GM12878 (cell line): ENCODE measurements around the gene BCAS3. TPM values are rescaled to one million over a fixed set of nuclear protein-coding genes. Genes with fewer than 3 reads are reported as not detected.

ENCODE experiments used
- ATAC-seq: fragments of 200-7000 bp; cut with Tn5 transposase; 3 replicates; pipeline ENCODE4 v1.9.1; 2020; ENCODE audit warnings: mild to moderate bottlenecking, moderate library complexity
- BruUV-seq: library from RNA; stranded (reverse); fragments of 400-500 nt; replicated peaks from 2 replicates; lab custom pipeline; 2021; lab: Mats Ljungman, UMichigan
- CTCF ChIA-PET: fragments of 300-600 bp; sonication (Branson Sonifier 250); formaldehyde crosslinking; extraction: SDS; loops from one replicate; lab custom pipeline; 2021; ENCODE audit warnings: inconsistent platforms; lab: Yijun Ruan, JAX
- POLR2A ChIA-PET: fragments of 350-600 bp; formaldehyde crosslinking; extraction: SDS; loops from one replicate; lab custom pipeline; 2021; ENCODE audit warnings: inconsistent platforms; lab: Charles Lee
- RAD21 ChIA-PET: fragments of 300-600 bp; sonication (Branson Sonifier 250); formaldehyde crosslinking; loops from one replicate; lab custom pipeline; 2023; ENCODE audit warnings: antibody characterized with exemption; ENCODE audit not compliant: unreplicated experiment; lab: Charles Lee
- SMC1A ChIA-PET: fragments of 300-600 bp; sonication (Branson Sonifier 250); formaldehyde crosslinking; loops from one replicate; lab custom pipeline; 2023; ENCODE audit not compliant: unreplicated experiment, uncharacterized antibody; lab: Charles Lee
- DNase-seq: peaks from one replicate; pipeline ENCODE4 v3.0.0-alpha.2; 2011; ENCODE audit warnings: low read depth, low spot score
- FAIRE-seq: peaks from 3 replicates; lab custom pipeline; 2011; peaks lifted over from hg19 to GRCh38; lab: Jason Lieb, UNC
- H2AFZ ChIP-seq: 2 replicates; pipeline ENCODE4 v1.6.0; 2011; ENCODE audit warnings: low read depth, low read length, control low read depth; ENCODE audit not compliant: control insufficient read depth
- H3K27ac ChIP-seq: 2 replicates; pipeline ENCODE4 v1.5.1; 2011; ENCODE audit warnings: control low read depth; ENCODE audit not compliant: control insufficient read depth, insufficient read depth
- H3K27me3 ChIP-seq, 2 experiments: replicated peaks in 1 of 2; 2 replicates each; pipeline versions ENCODE4 v1.6.0 to v1.6.1; 2011; ENCODE audit warnings: low read length in 1 of 2; ENCODE audit not compliant: control insufficient read depth in 2 of 2, insufficient read depth in 2 of 2
- H3K36me3 ChIP-seq, 2 experiments: 2 replicates each; pipeline ENCODE4 v1.5.1; 2011; ENCODE audit warnings: low read length in 1 of 2; ENCODE audit not compliant: control insufficient read depth in 2 of 2, insufficient read depth in 2 of 2
- H3K4me1 ChIP-seq: 2 replicates; pipeline ENCODE4 v1.6.1; 2011; ENCODE audit warnings: mild to moderate bottlenecking, low read length, moderate library complexity, mixed read lengths; ENCODE audit not compliant: control insufficient read depth, insufficient read depth
- H3K4me2 ChIP-seq: 2 replicates; pipeline ENCODE4 v1.6.0; 2011; ENCODE audit warnings: control low read depth; ENCODE audit not compliant: control insufficient read depth, insufficient read depth
- H3K4me3 ChIP-seq: fragments of 200-600 bp; sonication (generic); 2 replicates; pipeline ENCODE4 v1.5.1; 2016
- H3K79me2 ChIP-seq: 2 replicates; pipeline ENCODE4 v1.6.0; 2011; ENCODE audit warnings: low read length; ENCODE audit not compliant: control insufficient read depth, insufficient read depth
- H3K9ac ChIP-seq: 2 replicates; pipeline ENCODE4 v1.8.0; 2011; ENCODE audit warnings: low read length, control low read depth, mixed read lengths; ENCODE audit not compliant: control insufficient read depth, insufficient read depth
- H3K9me3 ChIP-seq: replicated peaks from 3 replicates; pipeline ENCODE4 v1.5.1; 2011; ENCODE audit warnings: mild to moderate bottlenecking, low read length; ENCODE audit not compliant: control insufficient read depth, insufficient read depth
- H4K20me1 ChIP-seq: 2 replicates; pipeline ENCODE4 v1.6.0; 2011; ENCODE audit not compliant: control insufficient read depth, insufficient read depth
- BCL11A ChIP-seq: IDR thresholded peaks from 2 replicates; pipeline ENCODE4 v1.6.1; 2011; ENCODE audit warnings: low read depth, low read length
- CREB1 ChIP-seq: IDR thresholded peaks from 2 replicates; pipeline ENCODE4 v1.6.1; 2012; ENCODE audit warnings: low read depth, mild to moderate bottlenecking, inconsistent platforms
- CTCF ChIP-seq, 3 experiments: IDR thresholded peaks in 2 of 3; conservative IDR thresholded peaks in 1 of 3; 2 replicates each; pipeline ENCODE4 v1.5.1; 2011; ENCODE audit warnings: low read depth in 3 of 3, low read length in 3 of 3, mild to moderate bottlenecking in 3 of 3, control low read depth in 2 of 3, moderate library complexity in 2 of 3, inconsistent platforms in 1 of 3, mixed read lengths in 1 of 3; ENCODE audit not compliant: control insufficient read depth in 2 of 3, insufficient read depth in 1 of 3; ENCODE audit errors: extremely low read depth in 1 of 3
- CUX1 ChIP-seq: IDR thresholded peaks from 2 replicates; pipeline ENCODE4 v1.6.1; 2012; ENCODE audit warnings: improper control_type of control experiment, low read depth, low read length; ENCODE audit not compliant: insufficient replicate concordance
- GABPA ChIP-seq: IDR thresholded peaks from 2 replicates; pipeline ENCODE4 v1.6.1; 2014; ENCODE audit warnings: antibody characterized with exemption, low read depth, mild to moderate bottlenecking, inconsistent platforms
- IKZF1 ChIP-seq: fragments of 450-650 bp; conservative IDR thresholded peaks from 2 replicates; pipeline ENCODE4 v1.6.1; 2017; ENCODE audit warnings: antibody characterized with exemption, mild to moderate bottlenecking
- IRF4 ChIP-seq: IDR thresholded peaks from 2 replicates; pipeline ENCODE4 v1.6.1; 2011; ENCODE audit warnings: low read depth, low read length
- MAX ChIP-seq: IDR thresholded peaks from 2 replicates; pipeline ENCODE4 v1.6.1; 2012; ENCODE audit warnings: low read depth, low read length, improper control_type of control experiment
- SMAD5 ChIP-seq: IDR thresholded peaks from 2 replicates; pipeline ENCODE4 v1.6.1; 2016; ENCODE audit warnings: antibody characterized with exemption, low read depth
- SP1 ChIP-seq: IDR thresholded peaks from one replicate; pipeline ENCODE4 v1.6.1; 2011; ENCODE audit warnings: low read depth, low read length
- STAT3 ChIP-seq: IDR thresholded peaks from 2 replicates; pipeline ENCODE4 v1.6.1; 2011; ENCODE audit warnings: low read depth, low read length, improper control_type of control experiment
- YBX1 ChIP-seq: fragments of 450-650 bp; IDR thresholded peaks from 2 replicates; pipeline ENCODE4 v1.6.1; 2016; ENCODE audit warnings: antibody characterized with exemption
- ZNF622 ChIP-seq: fragments of 450-650 bp; IDR thresholded peaks from 2 replicates; pipeline ENCODE4 v1.6.1; 2017; ENCODE audit warnings: mild to moderate bottlenecking, inconsistent platforms
- WGBS: methylation state at CpG from one replicate; pipeline ENCODE4 v1.1.6; 2016; ENCODE audit warnings: low lambda C conversion rate; ENCODE audit not compliant: insufficient replicate concordance, insufficient coverage; ENCODE audit errors: missing lambda C conversion rate; 5-methylcytosine and 5-hydroxymethylcytosine counted together
- in situ Hi-C: fragments of 300-500 bp; cut with MboI; formaldehyde crosslinking; loops from 9 replicates; pipeline ENCODE4 v1.14.3; 2018; ENCODE audit warnings: mixed read lengths
- intact Hi-C: fragments of 100-400 bp; cut with micrococcal nuclease; formaldehyde crosslinking; loops from one replicate; pipeline ENCODE4 v1.14.2; 2022; ENCODE audit not compliant: unreplicated experiment
- polyA plus RNA-seq, 11 experiments: library from polyadenylated mRNA; depleted of rRNA in 4 of 11; unstranded in 6 of 11; stranded (reverse) in 5 of 11; fragments of >200 nt; fragmentation: Nextera tagmentation in 4 of 11; fragmentation: Illumina TruSeq in 1 of 11; extraction: Ambion mirVana in 4 of 11; extraction: Trizol in 1 of 11; gene quantifications; 1 replicate in 1 of 11; 2 replicates in 10 of 11; pipeline versions ENCODE4 v1.2.1 to v1.2.3, GENCODE V29; 2011 to 2016; ENCODE audit warnings: inconsistent platforms in 2 of 11, missing spikeins in 2 of 11, low read depth in 1 of 11
- total RNA-seq, 4 experiments: library from RNA; depleted of rRNA in 3 of 4; stranded (reverse); fragments of >200 nt in 3 of 4; fragmentation: Illumina TruSeq in 1 of 4; extraction: Trizol in 1 of 4; gene quantifications; 2 replicates each; pipeline versions ENCODE4 v1.2.1 to v1.2.3, GENCODE V29; 2013 to 2021

The BCAS3 gene
- total and polyA plus RNA-seq, 10 of the 15 experiments (the other 5 are each of a cell fraction or from before 2014, with no cell fraction given): 2.1 to 11.0 (median 6.6) TPM

DNA sequence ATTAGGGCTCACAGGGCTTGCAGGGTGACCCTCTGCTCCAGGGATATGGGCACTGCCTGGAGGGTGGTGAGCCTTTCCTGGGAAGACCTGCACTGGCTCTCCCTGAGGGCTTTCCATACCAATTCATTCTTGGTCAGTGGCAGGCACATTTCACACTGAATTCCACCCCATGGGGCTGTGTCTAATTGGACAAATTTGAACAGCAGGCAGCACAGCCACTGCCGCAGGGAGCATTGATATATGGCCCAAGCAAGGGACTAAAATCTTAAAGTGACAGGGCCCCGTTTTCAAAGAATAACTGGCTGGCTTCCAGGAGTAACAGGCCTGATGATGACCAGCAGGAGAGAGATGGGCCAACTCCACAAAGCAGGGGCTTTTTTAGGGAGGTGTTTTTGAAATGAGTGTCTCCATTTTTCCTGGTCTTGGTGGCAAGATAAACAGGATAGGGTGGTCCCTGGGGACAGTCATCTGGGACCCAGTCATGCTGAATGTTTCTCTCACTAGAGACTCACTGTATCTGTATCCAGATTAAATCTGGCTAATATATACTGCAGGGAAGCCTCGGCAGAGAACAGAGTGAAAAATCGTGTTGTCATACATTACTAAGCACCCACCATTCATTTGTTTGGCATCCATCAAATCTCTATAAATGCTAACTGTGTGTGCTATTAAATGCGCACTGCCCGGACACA lies 647.9 kb downstream of the BCAS3 start (continued):
- TF ChIP-seq CTCF (IDR thresholded peaks at IDR 0.05 in 2 of 3, conservative IDR thresholded peaks at IDR 0.05 in 1 of 3; ENCODE audit: control insufficient read depth in 2 of 3, extremely low read depth in 1 of 3, insufficient read depth in 1 of 3, low read depth in 3 of 3, low read length in 3 of 3) (no peak), MAX (no peak), SMAD5 (no peak), GABPA (no peak), BCL11A (no peak)
- TF ChIP-seq, all 136 proteins: peak for 0

- WGBS: 10% methylated on average over 3 of the region's 3 CpGs
- DNase-seq (no peak), FAIRE-seq (no peak), ATAC-seq (no peak)
- Histone ChIP-seq H3K9ac (no peak overlapping the region), H3K79me2 (no peaks in the 10 kb centered on the region), H3K4me3 (no peak overlapping the region), H3K27ac (no peak overlapping the region), H3K9me3 (no peaks in the 10 kb centered on the region), H3K27me3 (no peaks in the 10 kb centered on the region; a peak in 1 of 4 replicates), H3K4me2 (no peak overlapping the region), H3K4me1 (no peaks in the 10 kb centered on the region), H3K36me3 (no peaks in the 10 kb centered on the region), H2AFZ (no peak overlapping the region), H4K20me1 (no peaks in the 10 kb centered on the region)
- in situ Hi-C loops: no loop called here
- ChIA-PET SMC1A (no interaction called here), CTCF (no interaction called here), RAD21 (no interaction called here), POLR2A (interaction anchor here (0.6 kb wide), 1 partner anchor 42 kb away, joined by 5 read pairs; no protein-coding TSS in a partner anchor)
- intact Hi-C loops: no loop called here
- BruUV-seq: no TSS peak
- no peak for TF ChIP-seq ZNF622
- TF ChIP-seq SP1: no peak
- no peak for TF ChIP-seq STAT3
- no peak for TF ChIP-seq CREB1
- TF ChIP-seq IRF4: no peak
- TF ChIP-seq YBX1: no peak
- TF ChIP-seq IKZF1: no peak
- TF ChIP-seq CUX1: no peak
- TF ChIP-seq CTCF (IDR thresholded peaks at IDR 0.05 in 2 of 3, conservative IDR thresholded peaks at IDR 0.05 in 1 of 3; ENCODE audit: control insufficient read depth in 2 of 3, extremely low read depth in 1 of 3, insufficient read depth in 1 of 3, low read depth in 3 of 3, low read length in 3 of 3): no peak
These were observed 648.7 kb downstream of the BCAS3 start for GRCh38 chr17:61326330-61326729.
